Hematopoietic multipotent progenitor cell (in vitro differentiated cells): Measurements from ENCODE around the gene HIP1R. TPM values are rescaled to one million over a fixed set of nuclear protein-coding genes. Genes with fewer than 3 reads are reported as not detected.

Source experiments
- DNase-seq, 3 donors: peaks; one replicate each; pipeline ENCODE4 v3.0.0-alpha.2; 2011 to 2015; ENCODE audit warnings: low read depth in 2 of 3, low spot score in 2 of 3
- total RNA-seq: library from RNA; depleted of rRNA; stranded (reverse); fragments of >200 nt; gene quantifications from one replicate; pipeline ENCODE4 v1.2.3, GENCODE V29; 2012

Gene HIP1R
- total RNA-seq, 1 donor, result 34.7 TPM

- DNase-seq, result no peak
These were observed 11.6 kb downstream of the HIP1R start for GRCh38 chr12:122846622-122847515.

DNA sequence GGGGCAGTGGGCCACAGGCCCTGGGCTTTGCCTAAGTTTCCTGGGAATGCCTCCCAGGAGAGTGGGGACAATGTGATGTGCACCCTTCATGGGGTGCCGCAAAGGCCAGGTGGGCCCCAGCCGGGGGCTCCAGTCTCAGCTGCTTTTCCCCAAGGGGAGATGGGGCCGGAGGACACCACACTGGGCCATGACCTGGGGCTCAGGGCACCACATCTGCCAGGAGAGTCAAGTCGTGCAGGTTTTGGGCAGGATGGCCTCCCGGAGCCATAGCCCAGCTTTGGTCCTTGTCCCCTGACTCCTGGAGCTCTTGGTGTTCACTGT is 12.2 kb downstream of the HIP1R start:
- no peak for DNase-seq

DNA sequence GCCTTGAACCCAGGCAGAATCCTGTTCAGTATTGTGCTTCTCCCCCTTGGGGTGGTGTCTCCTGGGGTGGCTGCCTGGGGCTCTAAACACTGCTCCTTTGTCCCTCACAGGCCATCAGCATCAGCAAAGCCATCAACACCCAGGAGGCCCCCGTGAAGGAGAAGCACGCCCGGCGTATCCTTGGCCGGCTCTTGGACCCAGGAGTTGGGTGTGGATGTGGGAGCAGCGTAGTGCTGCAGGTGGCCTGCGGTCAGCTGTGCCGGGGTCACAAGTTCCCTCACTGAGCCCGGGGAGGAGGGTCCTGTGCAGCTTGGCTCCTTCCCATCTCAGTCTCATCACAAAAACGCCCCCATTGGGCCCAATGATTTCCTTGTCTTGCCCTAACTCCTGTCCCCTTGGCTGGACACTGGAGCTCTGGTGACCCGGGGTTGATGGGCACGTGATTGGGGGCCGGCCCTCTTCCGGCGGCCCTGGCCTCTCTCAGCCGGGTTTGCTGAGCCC is 12.7 kb downstream of the HIP1R start:
- no peak for DNase-seq

DNA sequence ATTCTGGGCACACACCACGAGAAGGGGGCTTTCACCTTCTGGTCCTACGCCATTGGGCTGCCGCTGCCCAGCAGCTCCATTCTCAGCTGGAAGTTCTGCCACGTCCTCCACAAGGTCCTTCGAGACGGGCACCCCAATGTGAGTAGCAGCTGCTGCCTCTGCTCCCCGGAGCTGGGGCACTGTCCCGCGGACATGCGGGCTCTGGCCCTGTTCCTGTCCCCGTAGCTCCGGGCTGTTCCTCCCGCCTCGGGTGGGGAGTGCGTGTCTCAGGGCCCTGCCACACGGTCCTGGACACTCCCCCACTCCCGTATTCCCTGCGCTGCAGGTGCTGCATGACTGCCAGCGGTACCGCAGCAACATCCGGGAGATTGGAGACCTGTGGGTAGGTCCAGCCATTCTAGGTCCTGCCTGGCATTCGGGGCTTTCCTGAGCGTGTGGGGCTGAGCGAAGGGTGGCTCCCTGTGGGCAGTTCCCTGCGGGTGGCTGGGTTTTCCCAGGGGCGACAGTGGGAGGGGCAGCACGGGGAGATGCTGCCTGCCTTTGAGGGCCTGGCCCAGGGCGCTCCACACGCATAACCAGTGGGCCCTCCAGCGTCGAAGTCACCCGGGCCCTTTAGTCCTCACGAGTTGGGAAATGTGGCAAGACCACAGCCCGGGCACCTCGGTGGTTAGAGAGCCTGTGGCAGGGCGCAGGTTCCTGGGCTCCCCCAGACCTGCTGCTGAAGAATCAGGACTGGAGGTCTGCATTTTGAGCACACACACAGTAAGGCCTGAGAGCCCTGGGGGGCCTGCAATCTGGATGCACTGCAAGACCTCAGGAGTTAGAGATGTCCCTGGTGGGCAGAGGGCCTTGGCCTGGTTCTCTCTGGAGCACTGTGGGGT is 13.5 kb downstream of the HIP1R start:
- no peak for DNase-seq

- DNase-seq, result no peak
These were observed 14.2 kb downstream of the HIP1R start for GRCh38 chr12:122849352-122850047.

- DNase-seq, result no peak
These were observed 14.8 kb downstream of the HIP1R start for GRCh38 chr12:122850048-122850445.

DNA sequence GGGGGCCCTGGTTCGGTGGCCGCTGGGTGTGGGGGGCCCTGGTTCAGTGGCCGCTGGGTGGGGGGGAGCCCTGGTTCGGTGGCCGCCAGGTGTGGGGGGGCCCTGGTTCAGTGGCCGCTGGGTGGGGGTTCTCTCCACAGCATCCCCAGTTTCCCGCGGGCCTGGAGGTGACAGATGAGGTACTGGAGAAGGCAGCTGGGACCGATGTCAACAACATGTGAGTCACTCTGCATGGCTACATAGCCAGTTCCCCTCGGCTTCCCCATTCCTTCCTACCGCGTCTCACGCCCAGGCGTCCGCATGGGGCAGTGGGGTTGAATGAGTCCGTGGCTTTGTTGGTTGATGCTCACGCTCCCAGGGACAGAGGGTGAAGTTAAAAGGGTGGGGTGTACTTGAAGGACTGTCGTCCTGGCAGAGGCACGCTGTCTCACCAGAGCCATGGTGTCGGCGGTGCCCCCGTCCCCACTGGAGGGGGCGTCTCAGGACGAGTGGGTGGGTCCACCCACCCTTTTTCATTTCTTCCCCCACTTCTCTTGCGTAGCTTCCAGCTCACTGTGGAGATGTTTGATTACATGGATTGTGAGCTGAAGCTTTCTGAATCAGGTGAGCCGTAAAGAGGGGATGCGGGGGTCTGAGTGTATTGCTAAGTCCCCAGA is 15.6 kb downstream of the HIP1R start:
- no peak for DNase-seq

DNA sequence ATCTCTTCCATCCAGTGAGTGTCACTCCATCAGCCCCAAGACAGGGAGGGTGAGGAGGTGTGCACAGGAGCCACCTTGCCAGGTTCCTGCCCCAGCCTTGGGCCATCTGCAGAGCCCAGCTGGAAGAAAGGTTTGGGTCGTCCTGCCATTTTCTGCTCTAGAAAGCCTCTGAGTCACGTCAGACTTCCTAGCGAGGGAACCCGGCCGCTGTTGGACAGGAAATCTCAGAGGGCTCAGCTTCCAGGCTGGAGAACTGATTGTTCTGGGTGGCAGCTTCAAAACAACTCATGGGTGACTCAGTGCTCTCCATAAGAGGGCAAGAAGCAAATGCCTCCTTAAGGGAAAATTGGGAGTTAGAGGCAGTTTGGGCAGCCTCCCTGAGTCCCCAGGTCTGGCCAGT is 16.6 kb downstream of the HIP1R start:
- no peak for DNase-seq

DNA sequence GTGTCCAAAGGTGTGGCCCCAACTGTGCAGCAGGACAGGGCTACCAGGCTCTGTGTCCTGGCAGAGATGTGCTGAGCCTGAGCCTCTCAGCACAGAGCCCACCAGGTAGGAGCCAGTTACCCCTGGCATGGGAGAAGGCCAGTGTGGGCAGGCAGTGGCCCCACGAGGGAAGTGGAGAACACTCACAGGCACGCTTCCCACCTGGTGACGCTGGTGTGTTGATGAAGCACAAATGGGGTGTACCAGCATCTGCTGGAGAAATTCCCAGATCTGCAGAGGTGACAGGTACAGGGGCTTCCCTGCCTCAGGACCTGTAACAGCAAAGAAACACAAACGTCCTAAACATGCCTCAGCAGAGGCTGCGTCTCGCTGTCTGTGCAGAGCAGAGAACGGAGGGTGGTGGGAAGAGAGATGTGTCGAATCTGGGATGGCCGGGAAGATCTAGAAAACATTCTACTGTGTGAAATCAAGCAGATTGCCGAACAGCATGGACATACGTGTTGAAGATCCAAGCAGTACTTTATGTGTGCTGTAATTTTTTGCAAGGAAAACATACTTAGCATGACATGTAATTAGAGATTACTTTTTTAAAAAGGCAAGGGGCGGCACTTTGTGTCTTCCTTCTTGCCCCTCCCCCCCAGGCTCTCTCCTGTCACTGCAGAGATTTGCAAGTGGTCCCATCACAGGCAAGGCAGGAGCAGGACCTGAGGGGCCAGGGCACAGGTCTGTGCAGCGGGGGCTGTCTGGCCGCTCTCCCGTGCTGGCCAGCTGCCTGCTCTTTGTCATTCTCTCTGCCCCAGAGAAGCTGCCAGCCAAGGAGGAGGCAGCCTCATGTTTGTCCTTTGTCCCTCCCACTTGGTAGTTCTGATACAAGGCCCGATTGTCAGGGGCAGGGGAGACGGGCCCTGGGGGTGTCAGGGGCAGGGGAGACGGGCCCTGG is 17.3 kb downstream of the HIP1R start:
- DNase-seq, result no peak

GRCh38 chr12:122853582-122854245 is 18.5 kb downstream of the HIP1R start:
- no peak for DNase-seq

DNA sequence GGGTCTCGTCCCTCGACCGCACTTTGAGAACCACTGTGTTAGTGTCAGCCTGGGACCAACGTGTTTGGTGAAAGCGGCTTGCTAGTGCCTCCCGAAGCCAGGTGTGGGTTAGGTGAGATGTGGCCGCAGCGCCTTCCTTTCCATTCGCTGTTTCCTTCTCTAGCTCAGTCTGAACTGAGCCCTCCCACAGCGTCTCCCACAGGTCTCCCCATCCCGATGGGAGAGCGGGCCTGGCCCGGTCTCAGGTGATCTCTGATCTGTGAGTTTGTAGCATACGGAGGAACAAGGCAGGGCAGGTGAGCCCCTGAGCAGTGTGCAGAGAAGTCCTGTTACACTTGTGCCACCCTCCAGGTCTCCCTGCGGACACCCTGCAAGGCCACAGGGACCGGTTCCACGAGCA is 19.3 kb downstream of the HIP1R start:
- no peak for DNase-seq

- DNase-seq, result no peak
These were observed 20.0 kb downstream of the HIP1R start for GRCh38 chr12:122855071-122855829.

DNA sequence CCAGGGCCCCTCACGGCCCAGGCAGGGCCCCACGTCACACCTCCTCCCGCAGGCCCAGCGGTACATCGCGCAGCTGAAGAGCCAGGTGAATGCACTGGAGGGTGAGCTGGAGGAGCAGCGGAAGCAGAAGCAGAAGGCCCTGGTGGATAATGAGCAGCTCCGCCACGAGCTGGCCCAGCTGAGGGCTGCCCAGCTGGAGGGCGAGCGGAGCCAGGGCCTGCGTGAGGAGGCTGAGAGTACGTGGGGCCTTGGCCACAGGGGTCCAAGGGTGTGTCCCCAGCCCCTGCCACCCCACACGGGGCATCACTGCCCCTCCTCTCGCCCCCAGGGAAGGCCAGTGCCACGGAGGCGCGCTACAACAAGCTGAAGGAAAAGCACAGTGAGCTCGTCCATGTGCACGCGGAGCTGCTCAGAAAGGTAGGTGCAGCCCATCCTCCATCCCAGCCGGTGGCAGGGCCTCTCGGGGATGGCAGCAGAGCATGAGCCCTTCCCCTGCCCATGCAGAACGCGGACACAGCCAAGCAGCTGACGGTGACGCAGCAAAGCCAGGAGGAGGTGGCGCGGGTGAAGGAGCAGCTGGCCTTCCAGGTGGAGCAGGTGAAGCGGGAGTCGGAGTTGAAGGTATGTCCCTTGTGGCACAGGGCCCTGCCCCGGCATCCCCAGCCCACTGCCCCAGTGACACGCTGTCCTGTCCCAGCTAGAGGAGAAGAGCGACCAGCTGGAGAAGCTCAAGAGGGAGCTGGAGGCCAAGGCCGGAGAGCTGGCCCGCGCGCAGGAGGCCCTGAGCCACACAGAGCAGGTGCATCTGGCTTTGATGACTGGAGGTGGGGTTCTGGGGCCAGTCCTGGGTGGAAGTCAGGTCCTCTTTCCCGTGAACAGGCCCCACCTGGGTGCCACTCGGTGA is 20.9 kb downstream of the HIP1R start:
- no peak for DNase-seq

- DNase-seq, result no peak
These were observed 21.9 kb downstream of the HIP1R start for GRCh38 chr12:122856999-122857671.

- no peak for DNase-seq
These were observed 22.9 kb downstream of the HIP1R start for GRCh38 chr12:122858171-122858570.

GRCh38 chr12:122858591-122859302 is 23.5 kb downstream of the HIP1R start:
- no peak for DNase-seq
